ENCODE measurements around the gene SMIM23.

DNA sequence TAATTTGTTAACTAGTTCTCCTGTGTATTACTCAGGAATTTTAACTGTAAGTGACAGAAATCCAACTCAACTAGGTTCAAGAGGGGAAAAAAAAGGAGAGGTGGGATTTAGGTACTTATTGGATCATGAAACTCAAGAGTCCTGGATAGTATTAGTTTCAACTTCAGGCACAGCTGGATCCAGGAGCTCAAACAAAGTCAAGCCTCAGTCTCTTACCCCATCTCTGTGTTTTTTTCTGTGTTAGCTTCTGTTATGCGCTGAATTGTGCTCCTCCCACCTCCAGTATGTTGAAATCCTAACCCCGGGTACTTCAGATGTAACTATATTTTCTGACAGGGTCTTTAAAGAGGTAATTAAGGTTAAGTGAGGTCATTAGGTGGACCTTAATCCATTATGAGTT is 53.5 kb downstream of the SMIM23 start:
- no peak for TF ChIP-seq EZH2 (IDR thresholded peaks at IDR 0.05; ENCODE audit: low read length, unreplicated experiment)
- TF ChIP-seq CTCF (conservative IDR thresholded peaks at IDR 0.05; ENCODE audit: low read depth, low read length) = no peak
